GM19438 (cell line): ENCODE data around the gene FEM1A.
"Not testable (repeated sequence)": the region's sequence is repeated elsewhere in the genome, so short reads cannot be mapped to it uniquely, and the experiment has no call there.

Experiments
- ATAC-seq: cut with Tn5 transposase; IDR thresholded peaks from one replicate; pipeline ENCODE4 v1.9.1; 2021; ENCODE audit warnings: low read depth; ENCODE audit not compliant: unreplicated experiment

The FEM1A gene

DNA sequence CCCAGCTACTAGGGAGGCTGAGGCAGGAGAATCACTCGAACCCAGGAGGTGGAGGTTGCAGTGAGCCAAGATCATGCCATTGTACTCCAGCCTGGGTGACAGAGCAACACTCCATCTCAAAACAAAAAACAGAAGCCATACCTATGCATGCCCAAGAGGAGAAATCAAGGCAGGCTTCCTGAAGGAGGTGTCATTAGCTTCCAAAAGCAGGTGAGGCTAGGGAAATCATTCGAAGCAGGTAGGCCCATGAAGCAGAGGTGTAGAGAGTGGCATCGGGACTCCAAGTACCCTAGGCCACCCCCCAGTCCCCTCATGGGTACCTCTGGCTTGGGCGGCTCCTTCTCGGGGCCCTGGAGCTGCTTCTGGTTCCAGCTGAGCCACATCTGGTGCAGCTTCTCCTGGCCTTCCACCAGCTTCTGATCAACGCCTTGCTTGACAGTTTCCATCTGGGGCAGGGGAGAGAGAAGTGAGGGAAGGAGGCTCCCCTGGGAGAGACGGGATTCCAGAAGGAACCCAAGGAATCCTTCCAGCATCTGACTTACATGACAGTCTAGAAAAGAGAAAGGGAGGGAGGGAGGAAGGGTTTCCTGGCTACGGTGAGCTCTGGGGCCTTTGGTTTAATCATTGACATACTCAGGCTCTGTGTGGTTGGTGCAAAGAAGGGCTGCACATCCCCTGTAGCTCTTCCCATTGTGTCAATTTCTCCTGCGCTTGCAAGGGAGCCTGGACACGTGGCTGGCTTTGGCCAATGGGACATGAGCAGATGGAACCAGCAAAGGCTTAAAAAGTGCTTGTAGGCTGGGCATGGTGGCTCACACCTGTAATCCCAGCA, 53.0 kb downstream of the FEM1A start:
- no peak for ATAC-seq

- ATAC-seq: not testable (repeated sequence)
Observed at GRCh38 chr19:4845975-4846374, 54.4 kb downstream of the FEM1A start.

- ATAC-seq: no peak
Observed at GRCh38 chr19:4847190-4847973, 55.8 kb downstream of the FEM1A start.

GRCh38 chr19:4849019-4849418, 57.5 kb downstream of the FEM1A start:
- ATAC-seq: no peak
